ENCODE results near the gene ATG9A. TPM values are rescaled to one million over a fixed set of nuclear protein-coding genes. Genes with fewer than 3 reads are reported as not detected.

The ATG9A gene
- total and polyA plus RNA-seq, 9 donors = 22.6 to 46.3 (median 32.6) TPM

GRCh38 chr2:219250049-219250781 is 20.8 kb upstream of the ATG9A start:
- peaks cover 26% of the 10 kb centered on the region for H3K4me1 ChIP-seq (ENCODE audit: insufficient read depth)

DNA sequence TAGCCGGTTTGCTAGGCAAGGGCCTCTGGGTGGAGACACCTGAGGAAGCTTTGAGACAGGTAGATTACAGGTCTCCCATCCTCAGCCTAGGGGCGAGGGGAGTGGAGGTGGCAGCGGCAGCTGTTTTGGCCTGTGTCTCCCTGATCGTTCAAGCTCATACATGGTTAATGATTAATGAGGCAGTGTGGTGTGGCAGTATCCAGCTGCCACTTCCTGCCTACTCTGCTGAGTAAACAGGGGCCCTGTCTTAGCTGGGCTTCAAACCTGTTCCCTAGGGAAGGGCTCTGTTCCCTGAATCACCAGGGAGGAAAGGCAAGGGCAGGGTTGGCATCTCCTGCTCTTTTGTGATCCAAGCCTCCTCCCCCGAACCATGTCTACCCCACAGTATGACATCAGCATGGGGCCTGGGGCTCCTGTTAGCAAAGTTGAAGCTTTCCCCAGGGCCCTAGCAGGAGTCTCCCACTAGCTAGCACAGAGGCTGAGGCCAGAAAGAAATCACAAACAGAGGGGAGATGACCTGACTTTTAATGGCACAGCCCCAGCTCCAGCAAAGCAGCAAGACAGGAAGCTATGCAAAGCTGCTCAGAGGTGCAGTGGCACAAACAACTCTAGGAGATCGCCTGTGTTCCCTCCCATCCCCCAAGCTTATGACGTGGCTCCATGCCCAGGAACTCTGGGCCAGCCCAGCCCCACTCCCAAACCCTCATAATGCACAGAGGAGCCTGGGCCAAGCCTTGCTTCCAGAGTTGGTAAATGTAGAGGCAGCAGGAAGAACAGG is 20.0 kb upstream of the ATG9A start:
- Histone ChIP-seq H3K36me3 (no peaks in the 10 kb centered on the region), H3K4me1 (ENCODE audit: insufficient read depth) (peaks cover 27% of the 10 kb centered on the region), H3K9me3 (no peaks in the 10 kb centered on the region), H3K4me3 (no peak overlapping the region), H3K27me3 (no peaks in the 10 kb centered on the region), H3K27ac (peak overlapping the region in 1 of 2 donors; percentile 71)
- TF ChIP-seq POLR2A (IDR thresholded peaks at IDR 0.05) = no peak
- TF ChIP-seq CTCF (IDR thresholded peaks at IDR 0.05) = no peak
- no peak for TF ChIP-seq EP300 (IDR thresholded peaks at IDR 0.05)
- intact Hi-C loops (cut with DNase I) = loop anchor here in 1 of 4 donors (10.0 kb wide), 1 partner anchor 45 kb away; no protein-coding TSS in a partner anchor
- 29 to 33% (median 29%) methylated on average over 7 of the region's 7 CpGs for WGBS, 3 donors
- peak; percentile 63 to 80 (median 73) for DNase-seq

More at GRCh38 chr2:219250049-219250781, 20.8 kb upstream of the ATG9A start:
- Histone ChIP-seq H3K9me3 (no peaks in the 10 kb centered on the region), H3K27ac (peak overlapping the region in 1 of 2 donors; percentile 71), H3K36me3 (no peaks in the 10 kb centered on the region), H3K27me3 (no peaks in the 10 kb centered on the region), H3K4me3 (no peak overlapping the region)
- WGBS, 3 donors = 80 to 88% (median 82%) methylated on average over 22 of the region's 22 CpGs
- intact Hi-C loops (cut with DNase I) = no loop called here
- TF ChIP-seq CTCF (IDR thresholded peaks at IDR 0.05) (no peak), EP300 (IDR thresholded peaks at IDR 0.05) (no peak), POLR2A (IDR thresholded peaks at IDR 0.05) (no peak)
- DNase-seq = no peak

GRCh38 chr2:219248845-219249202 is 19.4 kb upstream of the ATG9A start:
- intact Hi-C loops (cut with DNase I) = loop anchor here in 1 of 4 donors (10.0 kb wide), 1 partner anchor 46 kb away; no protein-coding TSS in a partner anchor
- H3K9me3 ChIP-seq = no peaks in the 10 kb centered on the region
- no peak for DNase-seq
- no peaks in the 10 kb centered on the region for H3K27me3 ChIP-seq
- 66 to 79% (median 73%) methylated on average over 2 of the region's 2 CpGs for WGBS, 3 donors
- TF ChIP-seq CTCF (IDR thresholded peaks at IDR 0.05) (no peak), POLR2A (IDR thresholded peaks at IDR 0.05) (no peak), EP300 (IDR thresholded peaks at IDR 0.05) (no peak)
- no peak overlapping the region for H3K4me3 ChIP-seq
- no peaks in the 10 kb centered on the region for H3K36me3 ChIP-seq
- H3K27ac ChIP-seq = peak overlapping the region in 1 of 2 donors; percentile 71
- peaks cover 23% of the 10 kb centered on the region for H3K4me1 ChIP-seq (ENCODE audit: insufficient read depth)

DNA sequence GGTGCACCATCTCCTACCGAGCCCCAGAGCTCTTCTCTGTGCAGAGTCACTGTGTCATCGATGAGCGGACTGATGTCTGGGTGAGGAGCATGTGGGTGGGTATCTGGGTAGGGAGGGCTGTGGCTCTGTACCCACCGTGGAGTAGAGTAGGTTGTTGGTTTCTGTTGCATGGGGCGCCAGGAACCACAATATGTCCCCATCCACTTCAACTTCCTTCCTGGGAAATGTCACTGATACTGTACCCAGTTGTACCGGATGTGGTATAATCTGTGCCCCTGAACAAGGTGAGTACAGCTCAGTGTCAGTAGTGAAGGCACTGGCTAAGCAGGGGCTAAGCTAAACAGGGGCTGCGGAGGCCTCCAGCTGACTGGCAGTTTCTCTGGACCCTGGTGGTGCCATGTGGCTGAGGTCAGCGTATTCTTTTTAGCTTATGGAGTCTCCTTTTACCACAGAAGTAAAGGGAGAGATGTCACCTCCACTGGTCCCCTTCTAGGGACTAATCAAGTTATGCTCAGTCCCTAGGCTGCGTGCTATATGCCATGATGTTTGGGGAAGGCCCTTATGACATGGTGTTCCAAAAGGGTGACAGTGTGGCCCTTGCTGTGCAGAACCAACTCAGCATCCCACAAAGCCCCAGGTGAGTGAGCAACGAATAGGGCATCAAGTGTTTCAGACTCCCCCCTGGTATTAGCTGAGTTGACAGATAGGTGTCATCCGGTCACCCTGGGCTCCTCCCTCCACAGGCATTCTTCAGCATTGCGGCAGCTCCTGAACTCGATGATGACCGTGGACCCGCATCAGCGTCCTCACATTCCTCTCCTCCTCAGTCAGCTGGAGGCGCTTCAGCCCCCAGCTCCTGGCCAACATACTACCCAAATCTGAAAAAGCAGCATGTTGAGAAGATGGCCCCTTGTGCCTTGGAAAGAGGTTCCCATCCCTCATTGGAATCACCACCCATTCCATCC is 18.5 kb upstream of the ATG9A start:
- no peak for DNase-seq
- Histone ChIP-seq H3K4me1 (ENCODE audit: insufficient read depth) (peaks cover 23% of the 10 kb centered on the region), H3K4me3 (no peak overlapping the region), H3K27me3 (no peaks in the 10 kb centered on the region), H3K36me3 (no peaks in the 10 kb centered on the region), H3K9me3 (no peaks in the 10 kb centered on the region), H3K27ac (no peak overlapping the region)
- TF ChIP-seq POLR2A (IDR thresholded peaks at IDR 0.05) = no peak
- WGBS, 3 donors = 85 to 91% (median 89%) methylated on average over 17 of the region's 17 CpGs
- intact Hi-C loops (cut with DNase I) = loop anchor here in 1 of 4 donors (10.0 kb wide), 1 partner anchor 47 kb away; no protein-coding TSS in a partner anchor
